Central memory CD8-positive, alpha-beta T cell (primary cell): ENCODE measurements around the gene SRP68.
A peak's percentile ranks its signal among the peaks of the same experiment; 100 is the strongest.
"Not testable (repeated sequence)": the region's sequence is repeated elsewhere in the genome, so short reads cannot be mapped to it uniquely, and the experiment has no call there.

Experiments
- ATAC-seq: fragments of 150-1000 bp; cut with Tn5 transposase; replicated peaks from 2 replicates; pipeline ENCODE4 v1.10.0; 2022; ENCODE audit warnings: mild to moderate bottlenecking, moderate FRiP score, moderate number of reproducible peaks; ENCODE audit not compliant: poor library complexity, severe bottlenecking; ENCODE audit errors: extremely low read depth
- DNase-seq, 2 donors: peaks; one replicate each; pipeline ENCODE4 v3.0.0; 2021; ENCODE audit warnings: low spot score in 2 of 2
- H3K27ac Mint-ChIP-seq: one replicate; pipeline ENCODE4 v1.8.0; 2022; ENCODE audit warnings: low read depth, mild to moderate bottlenecking, moderate library complexity, mixed read lengths
- H3K27me3 Mint-ChIP-seq: one replicate; pipeline ENCODE4 v1.8.0; 2022; ENCODE audit warnings: mixed read lengths
- H3K36me3 Mint-ChIP-seq: one replicate; pipeline ENCODE4 v1.8.0; 2022; ENCODE audit warnings: mild to moderate bottlenecking, moderate library complexity, mixed read lengths; ENCODE audit not compliant: insufficient read depth
- H3K4me1 Mint-ChIP-seq: one replicate; pipeline ENCODE4 v1.8.0; 2022; ENCODE audit warnings: mixed read lengths
- H3K4me3 Mint-ChIP-seq: one replicate; pipeline ENCODE4 v1.8.0; 2022; ENCODE audit warnings: mild to moderate bottlenecking, moderate library complexity, mixed read lengths
- H3K9me3 Mint-ChIP-seq: one replicate; pipeline ENCODE4 v1.8.0; 2022; ENCODE audit warnings: mixed read lengths

Gene SRP68

GRCh38 chr17:76054112-76054476 lies 18.2 kb downstream of the SRP68 start:
- DNase-seq (no peak), ATAC-seq (no peak)
- no peak overlapping the region for H3K27ac Mint-ChIP-seq
- peaks cover 72% of the 10 kb centered on the region for H3K36me3 Mint-ChIP-seq
- no peaks in the 10 kb centered on the region for H3K27me3 Mint-ChIP-seq
- H3K4me1 Mint-ChIP-seq = peaks cover 14% of the 10 kb centered on the region
- H3K9me3 Mint-ChIP-seq = no peaks in the 10 kb centered on the region
- H3K4me3 Mint-ChIP-seq = no peak overlapping the region

- ATAC-seq (no peak), DNase-seq (no peak)
- H3K4me3 Mint-ChIP-seq = no peak overlapping the region
- peaks cover 16% of the 10 kb centered on the region for H3K4me1 Mint-ChIP-seq
- no peaks in the 10 kb centered on the region for H3K9me3 Mint-ChIP-seq
- peaks cover 72% of the 10 kb centered on the region for H3K36me3 Mint-ChIP-seq
- no peak overlapping the region for H3K27ac Mint-ChIP-seq
- H3K27me3 Mint-ChIP-seq = no peaks in the 10 kb centered on the region
Observed at GRCh38 chr17:76053246-76054111, 18.8 kb downstream of the SRP68 start.

- H3K36me3 Mint-ChIP-seq = peaks cover 64% of the 10 kb centered on the region
- no peaks in the 10 kb centered on the region for H3K9me3 Mint-ChIP-seq
- peaks cover 16% of the 10 kb centered on the region for H3K4me1 Mint-ChIP-seq
- H3K27ac Mint-ChIP-seq = no peak overlapping the region
- no peak overlapping the region for H3K4me3 Mint-ChIP-seq
- no peak for DNase-seq
- no peak for ATAC-seq
- H3K27me3 Mint-ChIP-seq = no peaks in the 10 kb centered on the region
Observed at GRCh38 chr17:76051561-76051960, 20.8 kb downstream of the SRP68 start.

- peaks cover 63% of the 10 kb centered on the region for H3K36me3 Mint-ChIP-seq
- no peak for ATAC-seq
- H3K27ac Mint-ChIP-seq = peak overlapping the region; percentile 60
Observed at GRCh38 chr17:76050538-76051467, 21.5 kb downstream of the SRP68 start.

GRCh38 chr17:76049836-76050537 lies 22.3 kb downstream of the SRP68 start:
- Mint-ChIP-seq H3K27ac (peak overlapping the region; percentile 60), H3K36me3 (peaks cover 65% of the 10 kb centered on the region), H3K4me3 (no peak overlapping the region), H3K9me3 (no peaks in the 10 kb centered on the region), H3K4me1 (peaks cover 10% of the 10 kb centered on the region), H3K27me3 (no peaks in the 10 kb centered on the region)
- no peak for ATAC-seq
- no peak for DNase-seq

More at GRCh38 chr17:76050538-76051467, 21.5 kb downstream of the SRP68 start:
- Mint-ChIP-seq H3K9me3 (no peaks in the 10 kb centered on the region), H3K4me3 (no peak overlapping the region), H3K4me1 (peaks cover 10% of the 10 kb centered on the region), H3K27me3 (no peaks in the 10 kb centered on the region)
- DNase-seq = no peak

- peaks cover 10% of the 10 kb centered on the region for H3K4me1 Mint-ChIP-seq
- DNase-seq (no peak), ATAC-seq (no peak)
- no peak overlapping the region for H3K4me3 Mint-ChIP-seq
- H3K36me3 Mint-ChIP-seq = peaks cover 65% of the 10 kb centered on the region
- H3K27ac Mint-ChIP-seq = peak overlapping the region; percentile 13
- H3K27me3 Mint-ChIP-seq = no peaks in the 10 kb centered on the region
- H3K9me3 Mint-ChIP-seq = no peaks in the 10 kb centered on the region
Observed at GRCh38 chr17:76049239-76049638, 23.1 kb downstream of the SRP68 start.

GRCh38 chr17:76048711-76049110 lies 23.6 kb downstream of the SRP68 start:
- no peaks in the 10 kb centered on the region for H3K9me3 Mint-ChIP-seq
- DNase-seq (no peak), ATAC-seq (no peak)
- peaks cover 65% of the 10 kb centered on the region for H3K36me3 Mint-ChIP-seq
- H3K27me3 Mint-ChIP-seq = no peaks in the 10 kb centered on the region
- H3K27ac Mint-ChIP-seq = peak overlapping the region; percentile 13
- no peak overlapping the region for H3K4me3 Mint-ChIP-seq
- peaks cover 10% of the 10 kb centered on the region for H3K4me1 Mint-ChIP-seq

GRCh38 chr17:76048025-76048605 lies 24.2 kb downstream of the SRP68 start:
- H3K36me3 Mint-ChIP-seq = peaks cover 63% of the 10 kb centered on the region

GRCh38 chr17:76046064-76046463 lies 26.3 kb downstream of the SRP68 start:
- Mint-ChIP-seq H3K4me1 (peaks cover 5% of the 10 kb centered on the region), H3K4me3 (no peak overlapping the region), H3K27ac (no peak overlapping the region), H3K9me3 (no peaks in the 10 kb centered on the region), H3K27me3 (no peaks in the 10 kb centered on the region), H3K36me3 (peaks cover 67% of the 10 kb centered on the region)
- ATAC-seq = no peak
- no peak for DNase-seq

More at GRCh38 chr17:76048025-76048605, 24.2 kb downstream of the SRP68 start:
- Mint-ChIP-seq H3K27ac (no peak overlapping the region), H3K4me3 (no peak overlapping the region), H3K27me3 (no peaks in the 10 kb centered on the region), H3K4me1 (peaks cover 10% of the 10 kb centered on the region), H3K9me3 (no peaks in the 10 kb centered on the region)
- ATAC-seq (no peak), DNase-seq (no peak)

GRCh38 chr17:76044475-76045007 lies 27.8 kb downstream of the SRP68 start:
- H3K27me3 Mint-ChIP-seq, ATAC-seq, DNase-seq, H3K4me1 Mint-ChIP-seq, H3K9me3 Mint-ChIP-seq, H3K4me3 Mint-ChIP-seq, H3K27ac Mint-ChIP-seq: not testable (repeated sequence)
- peaks cover 62% of the 10 kb centered on the region for H3K36me3 Mint-ChIP-seq

- not testable (repeated sequence) for H3K9me3 Mint-ChIP-seq, DNase-seq, H3K4me1 Mint-ChIP-seq, H3K27ac Mint-ChIP-seq, H3K4me3 Mint-ChIP-seq, ATAC-seq, H3K27me3 Mint-ChIP-seq
- peaks cover 62% of the 10 kb centered on the region for H3K36me3 Mint-ChIP-seq
Observed at GRCh38 chr17:76042868-76043267, 29.4 kb downstream of the SRP68 start.

GRCh38 chr17:76040376-76040775 lies 31.9 kb downstream of the SRP68 start:
- no peak overlapping the region for H3K4me3 Mint-ChIP-seq
- no peaks in the 10 kb centered on the region for H3K27me3 Mint-ChIP-seq
- no peaks in the 10 kb centered on the region for H3K4me1 Mint-ChIP-seq
- ATAC-seq (no peak), DNase-seq (no peak)
- H3K9me3 Mint-ChIP-seq = no peaks in the 10 kb centered on the region
- H3K36me3 Mint-ChIP-seq = peaks cover 46% of the 10 kb centered on the region
- H3K27ac Mint-ChIP-seq = no peak overlapping the region
